HepG2 (cell line): ENCODE results near the gene HSPB9. TPM values are rescaled to one million over a fixed set of nuclear protein-coding genes. Genes with fewer than 3 reads are reported as not detected.

Experiments
- BATF2 ChIP-seq: sonication (generic); formaldehyde crosslinking; IDR thresholded peaks from 2 replicates; pipeline ENCODE4 v1.8.0; 2022; ENCODE audit warnings: mild to moderate bottlenecking, missing genetic modification reagents, moderate library complexity
- CSRNP1 ChIP-seq: sonication (generic); formaldehyde crosslinking; IDR thresholded peaks from 2 replicates; pipeline ENCODE4 v1.8.1; 2023; ENCODE audit warnings: mild to moderate bottlenecking, missing genetic modification reagents
- EED ChIP-seq: sonication (generic); formaldehyde crosslinking; IDR thresholded peaks from 2 replicates; pipeline ENCODE4 v1.5.0; 2020; ENCODE audit warnings: mild to moderate bottlenecking, missing genetic modification reagents
- ELF4 ChIP-seq: sonication (generic); formaldehyde crosslinking; IDR thresholded peaks from 2 replicates; pipeline ENCODE4 v1.5.0; 2020; ENCODE audit warnings: missing genetic modification reagents, mild to moderate bottlenecking, moderate library complexity, borderline replicate concordance
- MAF1 ChIP-seq: sonication (generic); formaldehyde crosslinking; IDR thresholded peaks from 2 replicates; pipeline ENCODE4 v1.5.0; 2020; ENCODE audit warnings: missing genetic modification reagents, borderline replicate concordance
- NR2F1 ChIP-seq, 2 experiments: fragments of 450-650 bp in 1 of 2; formaldehyde crosslinking in 1 of 2; IDR thresholded peaks; 2 replicates each; pipeline versions ENCODE4 v1.5.0 to v1.6.1; 2016 to 2020; ENCODE audit warnings: mild to moderate bottlenecking in 1 of 2, missing compliant biosample characterization in 1 of 2, missing genetic modification reagents in 1 of 2, moderate library complexity in 1 of 2
- REL ChIP-seq: sonication (generic); formaldehyde crosslinking; conservative IDR thresholded peaks from 2 replicates; pipeline ENCODE4 v1.8.0; 2022; ENCODE audit warnings: mild to moderate bottlenecking, missing genetic modification reagents, moderate library complexity
- SAFB2 ChIP-seq: sonication (generic); formaldehyde crosslinking; IDR thresholded peaks from 2 replicates; pipeline ENCODE4 v1.5.1; 2020; ENCODE audit warnings: missing genetic modification reagents, low read depth, mild to moderate bottlenecking, borderline replicate concordance
- SIX1 ChIP-seq: sonication (generic); formaldehyde crosslinking; IDR thresholded peaks from 2 replicates; pipeline ENCODE4 v1.4.0; 2020; ENCODE audit warnings: missing genetic modification reagents, borderline replicate concordance
- STAT5B ChIP-seq: sonication (generic); formaldehyde crosslinking; IDR thresholded peaks from 2 replicates; pipeline ENCODE4 v1.4.0; 2020; ENCODE audit warnings: missing genetic modification reagents
- SYNCRIP ChIP-seq: fragments of 200-400 bp; formaldehyde crosslinking; IDR thresholded peaks from 2 replicates; pipeline ENCODE4 v1.6.1; 2018; ENCODE audit warnings: mild to moderate bottlenecking, low read depth, low read length; ENCODE audit not compliant: insufficient read depth
- TBL1XR1 ChIP-seq: fragments of 150-350 bp; IDR thresholded peaks from 2 replicates; pipeline ENCODE4 v1.6.1; 2014; ENCODE audit warnings: borderline replicate concordance, low read length; ENCODE audit not compliant: partially characterized antibody
- U2AF2 ChIP-seq: fragments of 200-400 bp; formaldehyde crosslinking; IDR thresholded peaks from 2 replicates; pipeline ENCODE4 v1.6.1; 2017; ENCODE audit warnings: low read depth, mild to moderate bottlenecking, low read length
- ZKSCAN8 ChIP-seq: IDR thresholded peaks from 2 replicates; pipeline ENCODE4 v1.6.1; 2016; ENCODE audit warnings: borderline replicate concordance, missing genetic modification reagents, missing compliant biosample characterization
- ZNF205 ChIP-seq: IDR thresholded peaks from 2 replicates; pipeline ENCODE4 v1.6.1; 2018; ENCODE audit warnings: missing biosample characterization, missing genetic modification reagents
- ZNF333 ChIP-seq: sonication (generic); formaldehyde crosslinking; IDR thresholded peaks from 2 replicates; pipeline ENCODE4 v1.4.0; 2020; ENCODE audit warnings: mild to moderate bottlenecking, missing genetic modification reagents, borderline replicate concordance
- ZNF414 ChIP-seq: sonication (generic); formaldehyde crosslinking; IDR thresholded peaks from 2 replicates; pipeline ENCODE4 v1.5.0; 2020; ENCODE audit warnings: missing genetic modification reagents
- ZNF430 ChIP-seq: sonication (generic); formaldehyde crosslinking; IDR thresholded peaks from 2 replicates; pipeline ENCODE4 v1.9.0; 2021; ENCODE audit warnings: mild to moderate bottlenecking, missing genetic modification reagents
- ZNF672 ChIP-seq: sonication (generic); formaldehyde crosslinking; IDR thresholded peaks from 2 replicates; pipeline ENCODE4 v1.8.1; 2022; ENCODE audit warnings: missing genetic modification reagents
- ZNF784 ChIP-seq: sonication (generic); formaldehyde crosslinking; IDR thresholded peaks from 2 replicates; pipeline ENCODE4 v1.5.1; 2020; ENCODE audit warnings: missing genetic modification reagents, mild to moderate bottlenecking, borderline replicate concordance
- ZNF879 ChIP-seq: sonication (generic); formaldehyde crosslinking; IDR thresholded peaks from 2 replicates; pipeline ENCODE4 v1.8.1; 2023; ENCODE audit warnings: missing genetic modification reagents
- ZXDC ChIP-seq: sonication (generic); formaldehyde crosslinking; IDR thresholded peaks from 2 replicates; pipeline ENCODE4 v1.5.0; 2020; ENCODE audit warnings: mild to moderate bottlenecking, missing genetic modification reagents
- polyA plus RNA-seq, 8 experiments: library from polyadenylated mRNA; depleted of rRNA in 3 of 8; stranded (reverse) in 7 of 8; unstranded in 1 of 8; fragments of >200 nt; fragmentation: Illumina TruSeq in 4 of 8; extraction: Trizol in 4 of 8; gene quantifications; 2 replicates each; pipeline versions ENCODE4 v1.2.1 to v1.2.3, GENCODE V29; 2011 to 2016; ENCODE audit warnings: low read depth in 4 of 8, missing spikeins in 1 of 8, mixed read lengths in 1 of 8; ENCODE audit not compliant: insufficient read depth in 1 of 8
- total RNA-seq, 5 experiments: library from RNA; depleted of rRNA; stranded (reverse); fragments of >200 nt; fragmentation: Illumina TruSeq; extraction: Trizol; gene quantifications; 2 replicates each; pipeline ENCODE4 v1.2.3, GENCODE V29; 2016; ENCODE audit warnings: low read depth in 1 of 5

Gene HSPB9
- total and polyA plus RNA-seq, 2 of the 13 experiments (the other 11 are each of a cell fraction or from before 2014, with no cell fraction given), result 0.05 to 0.24 TPM

- TF ChIP-seq REL (CRISPR knock-in tag), result no peak
- peak; percentile 72; the same call in 1 of the 2 replicates for TF ChIP-seq ZXDC (CRISPR knock-in tag)
- TF ChIP-seq ZNF784, result no peak
- TF ChIP-seq BATF2, result no peak
- TF ChIP-seq EED (CRISPR knock-in tag), result no peak
- TF ChIP-seq ZNF333, result no peak
- no peak for TF ChIP-seq STAT5B (CRISPR knock-in tag)
- TF ChIP-seq CSRNP1 (CRISPR knock-in tag), result no peak
- no peak for TF ChIP-seq ZKSCAN8 (CRISPR knock-in tag)
- TF ChIP-seq MAF1 (CRISPR knock-in tag), result no peak
- TF ChIP-seq TBL1XR1, result no peak
- no peak for TF ChIP-seq ZNF414 (CRISPR knock-in tag)
- no peak for TF ChIP-seq ZNF430 (CRISPR knock-in tag)
- no peak for TF ChIP-seq ZNF672
- TF ChIP-seq ZNF879 (CRISPR knock-in tag), result no peak
- TF ChIP-seq ELF4 (CRISPR knock-in tag), result no peak
- TF ChIP-seq SAFB2 (CRISPR knock-in tag), result no peak
- TF ChIP-seq SYNCRIP, result no peak
- no peak for TF ChIP-seq NR2F1 (CRISPR knock-in tag; IDR thresholded peaks at IDR 0.05)
- TF ChIP-seq SIX1 (CRISPR knock-in tag), result no peak
- TF ChIP-seq U2AF2, result no peak
- no peak; the same call in 1 of the 2 replicates for TF ChIP-seq ZNF205
These were observed 34.6 kb upstream of the HSPB9 start (continued) for GRCh38 chr17:42087736-42088705.
